HepG2 (cell line): ENCODE results near the gene THRA. TPM values are rescaled to one million over a fixed set of nuclear protein-coding genes. Genes with fewer than 3 reads are reported as not detected.

Experiments used
- ATF7-NPFF ChIP-seq: sonication (generic); formaldehyde crosslinking; IDR thresholded peaks from 2 replicates; pipeline ENCODE4 v1.8.1; 2023; ENCODE audit warnings: mild to moderate bottlenecking, low read depth, missing genetic modification reagents, moderate library complexity
- FOXM1 ChIP-seq: sonication (generic); formaldehyde crosslinking; IDR thresholded peaks from 2 replicates; pipeline ENCODE4 v1.5.0; 2020; ENCODE audit warnings: missing genetic modification reagents
- MED1 ChIP-seq: sonication (generic); formaldehyde crosslinking; IDR thresholded peaks from 2 replicates; pipeline ENCODE4 v1.4.0; 2020; ENCODE audit warnings: missing genetic modification reagents
- MTF2 ChIP-seq: sonication (generic); formaldehyde crosslinking; IDR thresholded peaks from 2 replicates; pipeline ENCODE4 v1.5.0; 2020; ENCODE audit warnings: missing genetic modification reagents, borderline replicate concordance
- PHF8 ChIP-seq: sonication (generic); formaldehyde crosslinking; IDR thresholded peaks from 2 replicates; pipeline ENCODE4 v1.5.0; 2020; ENCODE audit warnings: missing genetic modification reagents
- RORA ChIP-seq: sonication (generic); formaldehyde crosslinking; IDR thresholded peaks from 2 replicates; pipeline ENCODE4 v1.5.0; 2020; ENCODE audit warnings: mild to moderate bottlenecking, missing genetic modification reagents, moderate library complexity
- SP140L ChIP-seq: sonication (generic); formaldehyde crosslinking; IDR thresholded peaks from 2 replicates; pipeline ENCODE4 v1.4.0; 2020; ENCODE audit warnings: missing genetic modification reagents, borderline replicate concordance
- SP2 ChIP-seq: sonication (generic); formaldehyde crosslinking; IDR thresholded peaks from 2 replicates; pipeline ENCODE4 v1.5.1; 2020; ENCODE audit warnings: mild to moderate bottlenecking, missing genetic modification reagents
- YEATS4 ChIP-seq: sonication (generic); formaldehyde crosslinking; IDR thresholded peaks from 2 replicates; pipeline ENCODE4 v1.4.0; 2020; ENCODE audit warnings: missing genetic modification reagents, borderline replicate concordance
- ZIK1 ChIP-seq: sonication (generic); formaldehyde crosslinking; IDR thresholded peaks from 2 replicates; pipeline ENCODE4 v1.5.0; 2020; ENCODE audit warnings: mild to moderate bottlenecking, low read depth, missing genetic modification reagents, borderline replicate concordance
- ZNF549 ChIP-seq: sonication (generic); formaldehyde crosslinking; IDR thresholded peaks from 2 replicates; pipeline ENCODE4 v1.5.0; 2020; ENCODE audit warnings: missing genetic modification reagents
- ZNF724P ChIP-seq: sonication (generic); formaldehyde crosslinking; IDR thresholded peaks from 2 replicates; pipeline ENCODE4 v1.8.0; 2022; ENCODE audit warnings: missing genetic modification reagents, borderline replicate concordance
- ZNF737 ChIP-seq: sonication (generic); formaldehyde crosslinking; IDR thresholded peaks from 2 replicates; pipeline ENCODE4 v1.5.0; 2020; ENCODE audit warnings: missing genetic modification reagents, mild to moderate bottlenecking, borderline replicate concordance
- polyA plus RNA-seq, 8 experiments: library from polyadenylated mRNA; depleted of rRNA in 3 of 8; stranded (reverse) in 7 of 8; unstranded in 1 of 8; fragments of >200 nt; fragmentation: Illumina TruSeq in 4 of 8; extraction: Trizol in 4 of 8; gene quantifications; 2 replicates each; pipeline versions ENCODE4 v1.2.1 to v1.2.3, GENCODE V29; 2011 to 2016; ENCODE audit warnings: low read depth in 4 of 8, missing spikeins in 1 of 8, mixed read lengths in 1 of 8; ENCODE audit not compliant: insufficient read depth in 1 of 8
- total RNA-seq, 5 experiments: library from RNA; depleted of rRNA; stranded (reverse); fragments of >200 nt; fragmentation: Illumina TruSeq; extraction: Trizol; gene quantifications; 2 replicates each; pipeline ENCODE4 v1.2.3, GENCODE V29; 2016; ENCODE audit warnings: low read depth in 1 of 5
- TF ChIP-seq, protein P1 (sequence below): sonication (generic); formaldehyde crosslinking; IDR thresholded peaks from 2 replicates; pipeline ENCODE4 v1.5.1; 2020; ENCODE audit warnings: missing genetic modification reagents, mild to moderate bottlenecking, borderline replicate concordance
- TF ChIP-seq, protein P2 (sequence below): sonication (generic); formaldehyde crosslinking; IDR thresholded peaks from 2 replicates; pipeline ENCODE4 v1.5.1; 2020; ENCODE audit warnings: missing genetic modification reagents, mild to moderate bottlenecking, borderline replicate concordance
- TF ChIP-seq, protein P3 (sequence below): sonication (generic); IDR thresholded peaks from 2 replicates; pipeline ENCODE4 v1.6.1; 2016; ENCODE audit warnings: low read depth, borderline replicate concordance
- TF ChIP-seq, protein P4 (sequence below): sonication (generic); formaldehyde crosslinking; IDR thresholded peaks from 2 replicates; pipeline ENCODE4 v1.8.1; 2023; ENCODE audit warnings: missing genetic modification reagents, mild to moderate bottlenecking, borderline replicate concordance
- TF ChIP-seq, protein P5 (sequence below): sonication (generic); formaldehyde crosslinking; IDR thresholded peaks from 2 replicates; pipeline ENCODE4 v1.5.1; 2020; ENCODE audit warnings: mild to moderate bottlenecking, missing genetic modification reagents, borderline replicate concordance
- TF ChIP-seq, protein P6 (sequence below): sonication (generic); formaldehyde crosslinking; IDR thresholded peaks from 2 replicates; pipeline ENCODE4 v1.5.0; 2020; ENCODE audit warnings: missing genetic modification reagents

Gene THRA
- total and polyA plus RNA-seq, 2 of the 13 experiments (the other 11 are each of a cell fraction or from before 2014, with no cell fraction given): 8.0 to 9.9 TPM

DNA sequence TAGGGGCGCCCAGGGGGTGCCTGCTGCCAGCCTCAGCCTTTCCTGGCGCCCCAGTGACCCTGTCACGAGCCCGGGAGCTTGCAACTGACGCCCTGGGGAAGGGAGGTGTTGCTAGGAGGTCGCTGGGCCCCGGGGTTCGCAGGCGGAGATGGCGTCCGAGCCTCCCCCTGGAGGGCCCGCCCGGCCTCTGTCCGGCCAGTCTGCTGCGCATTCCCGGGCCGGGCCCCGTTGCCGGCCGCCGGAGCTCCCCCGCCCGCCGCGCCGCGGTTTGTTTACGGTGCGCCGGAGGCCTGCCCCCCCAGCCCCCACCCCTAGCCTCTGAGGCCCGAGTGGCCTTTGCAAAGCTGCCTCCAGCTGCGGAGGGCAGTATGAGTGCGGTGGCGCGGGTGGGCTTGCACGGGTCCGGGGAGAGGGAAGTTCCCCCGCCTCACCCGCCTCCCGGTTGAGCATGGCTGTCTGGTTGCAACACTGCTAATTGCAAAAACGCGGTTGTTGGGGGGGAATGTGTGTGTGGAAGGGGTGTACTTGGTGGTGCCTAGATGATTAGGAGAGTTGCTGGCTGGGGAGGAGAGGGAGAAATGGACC, 514 bp downstream of the THRA start (continued):
- TF ChIP-seq MTF2 (CRISPR knock-in tag) (peak; percentile 48; the same call in 1 of the 2 replicates), PHF8 (CRISPR knock-in tag) (peak; percentile 86; the same call in 1 of the 2 replicates), ZNF724P (CRISPR knock-in tag) (0 out of 2 replicates have a peak, but pooled peaks have one; percentile 16), SP140L (CRISPR knock-in tag) (no peak), ATF7-NPFF (CRISPR knock-in tag) (peak; percentile 17; the same call in 1 of the 2 replicates), ZNF549 (no peak), FOXM1 (no peak), YEATS4 (CRISPR knock-in tag) (peak; percentile 70; the same call in 1 of the 2 replicates), MED1 (peak; percentile 41), SP2 (CRISPR knock-in tag) (no peak), ZNF737 (CRISPR knock-in tag) (no peak), RORA (CRISPR knock-in tag) (no peak), ZIK1 (CRISPR knock-in tag) (no peak)
- TF ChIP-seq, protein P1, sequence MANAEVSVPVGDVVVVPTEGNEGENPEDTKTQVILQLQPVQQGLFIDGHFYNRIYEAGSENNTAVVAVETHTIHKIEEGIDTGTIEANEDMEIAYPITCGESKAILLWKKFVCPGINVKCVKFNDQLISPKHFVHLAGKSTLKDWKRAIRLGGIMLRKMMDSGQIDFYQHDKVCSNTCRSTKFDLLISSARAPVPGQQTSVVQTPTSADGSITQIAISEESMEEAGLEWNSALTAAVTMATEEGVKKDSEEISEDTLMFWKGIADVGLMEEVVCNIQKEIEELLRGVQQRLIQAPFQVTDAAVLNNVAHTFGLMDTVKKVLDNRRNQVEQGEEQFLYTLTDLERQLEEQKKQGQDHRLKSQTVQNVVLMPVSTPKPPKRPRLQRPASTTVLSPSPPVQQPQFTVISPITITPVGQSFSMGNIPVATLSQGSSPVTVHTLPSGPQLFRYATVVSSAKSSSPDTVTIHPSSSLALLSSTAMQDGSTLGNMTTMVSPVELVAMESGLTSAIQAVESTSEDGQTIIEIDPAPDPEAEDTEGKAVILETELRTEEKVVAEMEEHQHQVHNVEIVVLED: 0 out of 2 replicates have a peak, but pooled peaks have one; percentile 37
- TF ChIP-seq, protein P2, sequence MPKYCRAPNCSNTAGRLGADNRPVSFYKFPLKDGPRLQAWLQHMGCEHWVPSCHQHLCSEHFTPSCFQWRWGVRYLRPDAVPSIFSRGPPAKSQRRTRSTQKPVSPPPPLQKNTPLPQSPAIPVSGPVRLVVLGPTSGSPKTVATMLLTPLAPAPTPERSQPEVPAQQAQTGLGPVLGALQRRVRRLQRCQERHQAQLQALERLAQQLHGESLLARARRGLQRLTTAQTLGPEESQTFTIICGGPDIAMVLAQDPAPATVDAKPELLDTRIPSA (CRISPR knock-in tag): no peak; the same call in 1 of the 2 replicates
- TF ChIP-seq, protein P3, sequence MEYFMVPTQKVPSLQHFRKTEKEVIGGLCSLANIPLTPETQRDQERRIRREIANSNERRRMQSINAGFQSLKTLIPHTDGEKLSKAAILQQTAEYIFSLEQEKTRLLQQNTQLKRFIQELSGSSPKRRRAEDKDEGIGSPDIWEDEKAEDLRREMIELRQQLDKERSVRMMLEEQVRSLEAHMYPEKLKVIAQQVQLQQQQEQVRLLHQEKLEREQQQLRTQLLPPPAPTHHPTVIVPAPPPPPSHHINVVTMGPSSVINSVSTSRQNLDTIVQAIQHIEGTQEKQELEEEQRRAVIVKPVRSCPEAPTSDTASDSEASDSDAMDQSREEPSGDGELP: peak; percentile 8; the same call in 1 of the 2 replicates
- TF ChIP-seq, protein P4, sequence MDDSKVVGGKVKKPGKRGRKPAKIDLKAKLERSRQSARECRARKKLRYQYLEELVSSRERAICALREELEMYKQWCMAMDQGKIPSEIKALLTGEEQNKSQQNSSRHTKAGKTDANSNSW: 0 out of 2 replicates have a peak, but pooled peaks have one; percentile 25
- TF ChIP-seq, protein P5, sequence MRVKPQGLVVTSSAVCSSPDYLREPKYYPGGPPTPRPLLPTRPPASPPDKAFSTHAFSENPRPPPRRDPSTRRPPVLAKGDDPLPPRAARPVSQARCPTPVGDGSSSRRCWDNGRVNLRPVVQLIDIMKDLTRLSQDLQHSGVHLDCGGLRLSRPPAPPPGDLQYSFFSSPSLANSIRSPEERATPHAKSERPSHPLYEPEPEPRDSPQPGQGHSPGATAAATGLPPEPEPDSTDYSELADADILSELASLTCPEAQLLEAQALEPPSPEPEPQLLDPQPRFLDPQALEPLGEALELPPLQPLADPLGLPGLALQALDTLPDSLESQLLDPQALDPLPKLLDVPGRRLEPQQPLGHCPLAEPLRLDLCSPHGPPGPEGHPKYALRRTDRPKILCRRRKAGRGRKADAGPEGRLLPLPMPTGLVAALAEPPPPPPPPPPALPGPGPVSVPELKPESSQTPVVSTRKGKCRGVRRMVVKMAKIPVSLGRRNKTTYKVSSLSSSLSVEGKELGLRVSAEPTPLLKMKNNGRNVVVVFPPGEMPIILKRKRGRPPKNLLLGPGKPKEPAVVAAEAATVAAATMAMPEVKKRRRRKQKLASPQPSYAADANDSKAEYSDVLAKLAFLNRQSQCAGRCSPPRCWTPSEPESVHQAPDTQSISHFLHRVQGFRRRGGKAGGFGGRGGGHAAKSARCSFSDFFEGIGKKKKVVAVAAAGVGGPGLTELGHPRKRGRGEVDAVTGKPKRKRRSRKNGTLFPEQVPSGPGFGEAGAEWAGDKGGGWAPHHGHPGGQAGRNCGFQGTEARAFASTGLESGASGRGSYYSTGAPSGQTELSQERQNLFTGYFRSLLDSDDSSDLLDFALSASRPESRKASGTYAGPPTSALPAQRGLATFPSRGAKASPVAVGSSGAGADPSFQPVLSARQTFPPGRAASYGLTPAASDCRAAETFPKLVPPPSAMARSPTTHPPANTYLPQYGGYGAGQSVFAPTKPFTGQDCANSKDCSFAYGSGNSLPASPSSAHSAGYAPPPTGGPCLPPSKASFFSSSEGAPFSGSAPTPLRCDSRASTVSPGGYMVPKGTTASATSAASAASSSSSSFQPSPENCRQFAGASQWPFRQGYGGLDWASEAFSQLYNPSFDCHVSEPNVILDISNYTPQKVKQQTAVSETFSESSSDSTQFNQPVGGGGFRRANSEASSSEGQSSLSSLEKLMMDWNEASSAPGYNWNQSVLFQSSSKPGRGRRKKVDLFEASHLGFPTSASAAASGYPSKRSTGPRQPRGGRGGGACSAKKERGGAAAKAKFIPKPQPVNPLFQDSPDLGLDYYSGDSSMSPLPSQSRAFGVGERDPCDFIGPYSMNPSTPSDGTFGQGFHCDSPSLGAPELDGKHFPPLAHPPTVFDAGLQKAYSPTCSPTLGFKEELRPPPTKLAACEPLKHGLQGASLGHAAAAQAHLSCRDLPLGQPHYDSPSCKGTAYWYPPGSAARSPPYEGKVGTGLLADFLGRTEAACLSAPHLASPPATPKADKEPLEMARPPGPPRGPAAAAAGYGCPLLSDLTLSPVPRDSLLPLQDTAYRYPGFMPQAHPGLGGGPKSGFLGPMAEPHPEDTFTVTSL (CRISPR knock-in tag): no peak
- TF ChIP-seq, protein P6, sequence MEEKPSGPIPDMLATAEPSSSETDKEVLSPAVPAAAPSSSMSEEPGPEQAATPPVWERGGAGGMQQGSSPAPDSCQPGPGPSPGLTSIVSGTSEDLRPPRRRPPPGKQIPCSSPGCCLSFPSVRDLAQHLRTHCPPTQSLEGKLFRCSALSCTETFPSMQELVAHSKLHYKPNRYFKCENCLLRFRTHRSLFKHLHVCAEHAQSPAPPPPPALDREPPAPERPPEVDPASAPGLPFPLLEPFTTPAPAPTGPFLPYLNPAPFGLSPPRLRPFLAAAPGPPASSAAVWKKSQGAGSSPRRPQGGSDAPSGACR (CRISPR knock-in tag): no peak
